Astrocyte (in vitro differentiated cells and primary cell): ENCODE results near the gene DAGLA. TPM values are rescaled to one million over a fixed set of nuclear protein-coding genes. Genes with fewer than 3 reads are reported as not detected.
A peak's percentile ranks its signal among the peaks of the same experiment; 100 is the strongest.

Experiments used
- DNase-seq: peaks from one replicate; pipeline ENCODE4 v3.0.0-alpha.2; 2010; ENCODE audit warnings: low read depth
- FAIRE-seq: peaks from 2 replicates; lab custom pipeline; 2011; peaks lifted over from hg19 to GRCh38; lab: Jason Lieb, UNC
- H2AFZ ChIP-seq: 2 replicates; pipeline ENCODE4 v1.6.0; 2012; ENCODE audit warnings: low read depth, low read length, inconsistent platforms
- H3K27ac ChIP-seq: 2 replicates; pipeline ENCODE4 v1.5.1; 2011; ENCODE audit warnings: low read depth, low read length, inconsistent platforms
- H3K27me3 ChIP-seq: 2 replicates; pipeline ENCODE4 v1.6.0; 2011; ENCODE audit warnings: low read length, inconsistent platforms; ENCODE audit not compliant: insufficient read depth
- H3K36me3 ChIP-seq: 2 replicates; pipeline ENCODE4 v1.5.1; 2011; ENCODE audit warnings: low read length, inconsistent platforms; ENCODE audit not compliant: insufficient read depth
- H3K4me1 ChIP-seq: 2 replicates; pipeline ENCODE4 v1.5.1; 2011; ENCODE audit warnings: low read length, inconsistent platforms; ENCODE audit not compliant: insufficient read depth
- H3K4me2 ChIP-seq: 2 replicates; pipeline ENCODE4 v1.6.0; 2012; ENCODE audit warnings: low read length, inconsistent platforms
- H3K4me3 ChIP-seq: 2 replicates; pipeline ENCODE4 v1.5.1; 2011; ENCODE audit warnings: low read depth, mild to moderate bottlenecking, low read length, inconsistent platforms; ENCODE audit not compliant: insufficient read depth
- H3K79me2 ChIP-seq: 2 replicates; pipeline ENCODE4 v1.6.0; 2012; ENCODE audit warnings: mild to moderate bottlenecking, low read length, inconsistent platforms; ENCODE audit not compliant: insufficient read depth
- H3K9ac ChIP-seq: 2 replicates; pipeline ENCODE4 v1.6.0; 2012; ENCODE audit warnings: mild to moderate bottlenecking, low read length, inconsistent platforms
- H3K9me3 ChIP-seq: 2 replicates; pipeline ENCODE4 v1.5.1; 2012; ENCODE audit warnings: low read depth, mild to moderate bottlenecking, low read length, inconsistent platforms; ENCODE audit not compliant: insufficient read depth
- H4K20me1 ChIP-seq: 2 replicates; pipeline ENCODE4 v1.6.0; 2012; ENCODE audit warnings: low read length, inconsistent platforms; ENCODE audit not compliant: insufficient read depth
- H3K27ac Mint-ChIP-seq: one replicate; pipeline ENCODE4 v1.8.0; 2021; ENCODE audit warnings: mild to moderate bottlenecking, mixed read lengths; ENCODE audit not compliant: unreplicated experiment
- H3K27me3 Mint-ChIP-seq: one replicate; pipeline ENCODE4 v1.8.0; 2021; ENCODE audit warnings: low read depth, mixed read lengths; ENCODE audit not compliant: unreplicated experiment
- H3K36me3 Mint-ChIP-seq: one replicate; pipeline ENCODE4 v1.8.0; 2021; ENCODE audit warnings: low read depth, mixed read lengths; ENCODE audit not compliant: unreplicated experiment
- H3K4me1 Mint-ChIP-seq: one replicate; pipeline ENCODE4 v1.8.0; 2021; ENCODE audit warnings: low read depth, mixed read lengths; ENCODE audit not compliant: unreplicated experiment
- H3K4me3 Mint-ChIP-seq: one replicate; pipeline ENCODE4 v1.8.0; 2021; ENCODE audit warnings: mild to moderate bottlenecking, moderate library complexity, mixed read lengths; ENCODE audit not compliant: unreplicated experiment
- H3K9me3 Mint-ChIP-seq: one replicate; pipeline ENCODE4 v1.8.0; 2021; ENCODE audit warnings: mild to moderate bottlenecking, mixed read lengths; ENCODE audit not compliant: unreplicated experiment
- CTCF ChIP-seq: IDR thresholded peaks from 2 replicates; pipeline ENCODE4 v1.5.1; 2011; ENCODE audit warnings: low read depth, mild to moderate bottlenecking, inconsistent platforms, low read length, moderate library complexity; ENCODE audit not compliant: insufficient read depth
- EZH2 ChIP-seq: IDR thresholded peaks from 2 replicates; pipeline ENCODE4 v1.6.1; 2012; ENCODE audit warnings: mild to moderate bottlenecking, low read length, inconsistent platforms; ENCODE audit not compliant: insufficient read depth
- total RNA-seq: library from RNA; stranded (reverse); gene quantifications from 2 replicates; pipeline ENCODE4 v1.2.1, GENCODE V29; 2021

DAGLA gene
- total RNA-seq, 1 donor from 2014 or later, result 5.5 TPM

GRCh38 chr11:61768376-61769076 lies 88.3 kb downstream of the DAGLA start:
- Histone ChIP-seq H3K9me3 (no peaks in the 10 kb centered on the region), H3K27ac (no peak overlapping the region), H3K4me2 (no peak overlapping the region), H2AFZ (no peak overlapping the region), H3K79me2 (no peaks in the 10 kb centered on the region), H3K36me3 (no peaks in the 10 kb centered on the region), H3K4me1 (peaks cover 9% of the 10 kb centered on the region), H4K20me1 (peaks cover 5% of the 10 kb centered on the region), H3K27me3 (no peaks in the 10 kb centered on the region), H3K9ac (no peak overlapping the region), H3K4me3 (no peak overlapping the region)
- H3K27ac Mint-ChIP-seq, result no peak overlapping the region
- no peaks in the 10 kb centered on the region for H3K9me3 Mint-ChIP-seq
- no peak for TF ChIP-seq EZH2
- no peak for TF ChIP-seq CTCF
- peaks cover 5% of the 10 kb centered on the region for H3K4me1 Mint-ChIP-seq
- no peaks in the 10 kb centered on the region for H3K27me3 Mint-ChIP-seq
- no peak overlapping the region for H3K4me3 Mint-ChIP-seq
- H3K36me3 Mint-ChIP-seq, result no peaks in the 10 kb centered on the region
- DNase-seq, result no peak
- no peak for FAIRE-seq

DNA sequence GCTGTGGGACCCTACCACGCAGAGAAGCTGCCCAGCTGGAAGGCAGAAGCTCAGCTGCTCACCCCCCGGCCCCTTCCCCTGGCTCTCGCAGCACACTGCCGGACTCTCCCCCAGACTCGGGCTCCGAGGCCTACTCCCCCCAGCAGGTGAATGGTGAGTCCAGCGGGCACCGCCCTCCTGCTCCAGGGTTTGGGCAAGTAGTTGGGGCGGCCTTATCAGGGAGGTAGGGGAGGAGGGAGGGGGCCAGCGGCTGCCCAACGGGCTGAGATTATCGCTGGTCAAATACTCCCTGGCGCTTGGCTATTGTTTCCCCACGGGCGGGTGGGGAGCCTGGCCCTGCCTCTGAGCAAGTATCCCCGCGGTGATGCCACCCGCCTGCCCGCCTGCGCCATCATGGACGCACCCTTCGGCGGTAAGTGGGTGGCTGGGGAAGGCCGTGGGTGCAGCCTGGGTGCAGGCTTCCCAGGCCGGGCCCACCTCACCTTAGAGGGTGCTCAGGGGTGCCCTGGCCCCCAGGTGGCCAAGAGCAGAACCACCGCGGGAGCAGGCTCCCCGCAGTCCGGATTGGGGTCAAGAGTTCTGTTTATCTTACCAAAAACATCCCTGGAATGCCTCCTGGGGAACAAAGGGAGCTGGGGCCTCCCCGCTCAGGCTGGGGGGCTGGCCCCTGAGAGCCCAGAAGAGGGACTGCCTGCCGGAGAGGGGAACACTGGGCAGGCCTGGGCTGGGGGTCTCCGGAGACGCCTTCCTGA lies 89.2 kb downstream of the DAGLA start:
- no peak overlapping the region for H3K27ac ChIP-seq
- H3K4me3 ChIP-seq, result no peak overlapping the region
- TF ChIP-seq EZH2, result no peak
- no peak for TF ChIP-seq CTCF
- Mint-ChIP-seq H3K9me3 (no peaks in the 10 kb centered on the region), H3K4me1 (peaks cover 2% of the 10 kb centered on the region), H3K4me3 (no peak overlapping the region), H3K27ac (no peak overlapping the region), H3K36me3 (no peaks in the 10 kb centered on the region), H3K27me3 (no peaks in the 10 kb centered on the region)
- DNase-seq (peak; percentile 35), FAIRE-seq (no peak)
- H3K9ac ChIP-seq, result peak overlapping the region; percentile 41
- no peak overlapping the region for H2AFZ ChIP-seq
- no peaks in the 10 kb centered on the region for H3K27me3 ChIP-seq
- no peaks in the 10 kb centered on the region for H3K79me2 ChIP-seq
- no peaks in the 10 kb centered on the region for H3K9me3 ChIP-seq
- peaks cover 9% of the 10 kb centered on the region for H3K4me1 ChIP-seq
- peaks cover 5% of the 10 kb centered on the region for H4K20me1 ChIP-seq
- H3K4me2 ChIP-seq, result peak overlapping the region; percentile 55
- H3K36me3 ChIP-seq, result no peaks in the 10 kb centered on the region
